NB4 (cell line): ENCODE results near the gene FOXJ1.

Experiments
- CTCF ChIP-seq: IDR thresholded peaks from one replicate; pipeline ENCODE4 v1.5.1; 2012; ENCODE audit warnings: low read depth, low read length
- POLR2A ChIP-seq: IDR thresholded peaks from 2 replicates; pipeline ENCODE4 v1.6.1; 2011; ENCODE audit warnings: mild to moderate bottlenecking; ENCODE audit not compliant: insufficient read length; ENCODE audit errors: extremely low read depth

GRCh38 chr17:76145231-76146052, 4.4 kb upstream of the FOXJ1 start:
- TF ChIP-seq CTCF (no peak), POLR2A (no peak)
